HG03095 (cell line): ENCODE measurements around the gene FBLN1.
"Not testable (repeated sequence)": the region's sequence is repeated elsewhere in the genome, so short reads cannot be mapped to it uniquely, and the experiment has no call there.

Source experiments
- ATAC-seq: cut with Tn5 transposase; IDR thresholded peaks from one replicate; pipeline ENCODE4 v1.9.1; 2021; ENCODE audit warnings: moderate library complexity; ENCODE audit not compliant: unreplicated experiment

Gene FBLN1

GRCh38 chr22:45547016-45547345, 44.3 kb downstream of the FBLN1 start:
- no peak for ATAC-seq

DNA sequence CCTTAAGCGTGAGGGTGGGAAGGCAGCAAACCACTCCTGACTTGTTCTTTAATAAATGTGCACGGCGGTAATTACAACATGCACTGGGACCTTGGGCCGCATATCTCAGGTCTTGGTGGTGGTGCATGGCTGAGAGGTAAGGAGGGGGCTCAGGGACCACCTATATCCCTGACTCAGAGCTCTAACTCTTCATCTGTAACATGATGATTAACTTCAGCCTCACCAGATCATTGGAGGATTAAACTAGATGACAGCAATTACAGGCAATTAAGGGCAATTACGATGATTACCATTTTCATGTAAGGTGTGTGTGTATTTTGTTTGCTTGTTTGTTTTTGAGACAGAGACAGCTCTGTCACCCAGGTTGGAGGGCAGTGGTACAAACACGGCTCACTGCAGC, 45.0 kb downstream of the FBLN1 start:
- ATAC-seq: no peak

DNA sequence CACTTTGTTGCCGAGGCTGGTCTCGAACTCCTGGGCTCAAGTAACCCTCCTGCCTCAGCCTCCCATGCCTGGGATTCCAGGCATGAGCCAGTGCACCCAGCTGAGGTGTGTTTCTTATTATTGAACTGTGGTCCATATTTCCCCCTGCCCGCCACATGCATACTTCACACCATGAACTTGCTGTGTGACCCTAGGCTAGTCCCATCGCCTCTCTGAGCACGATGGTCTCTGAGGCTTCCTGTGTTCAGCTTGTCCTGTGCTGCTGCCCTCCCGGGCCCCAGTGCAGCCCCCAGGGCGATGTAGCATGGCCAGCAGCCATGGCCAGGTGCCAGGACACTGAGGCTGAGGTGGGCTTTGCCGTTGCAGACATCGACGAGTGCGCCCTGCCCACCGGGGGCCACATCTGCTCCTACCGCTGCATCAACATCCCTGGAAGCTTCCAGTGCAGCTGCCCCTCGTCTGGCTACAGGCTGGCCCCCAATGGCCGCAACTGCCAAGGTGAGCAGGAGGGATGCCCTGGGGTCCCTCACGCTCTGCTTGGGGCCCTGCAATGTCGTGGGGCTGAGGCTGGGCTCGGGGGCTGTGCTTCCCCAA, 45.7 kb downstream of the FBLN1 start:
- ATAC-seq: no peak

- ATAC-seq: no peak
These were observed 46.5 kb downstream of the FBLN1 start for GRCh38 chr22:45548991-45549761.

DNA sequence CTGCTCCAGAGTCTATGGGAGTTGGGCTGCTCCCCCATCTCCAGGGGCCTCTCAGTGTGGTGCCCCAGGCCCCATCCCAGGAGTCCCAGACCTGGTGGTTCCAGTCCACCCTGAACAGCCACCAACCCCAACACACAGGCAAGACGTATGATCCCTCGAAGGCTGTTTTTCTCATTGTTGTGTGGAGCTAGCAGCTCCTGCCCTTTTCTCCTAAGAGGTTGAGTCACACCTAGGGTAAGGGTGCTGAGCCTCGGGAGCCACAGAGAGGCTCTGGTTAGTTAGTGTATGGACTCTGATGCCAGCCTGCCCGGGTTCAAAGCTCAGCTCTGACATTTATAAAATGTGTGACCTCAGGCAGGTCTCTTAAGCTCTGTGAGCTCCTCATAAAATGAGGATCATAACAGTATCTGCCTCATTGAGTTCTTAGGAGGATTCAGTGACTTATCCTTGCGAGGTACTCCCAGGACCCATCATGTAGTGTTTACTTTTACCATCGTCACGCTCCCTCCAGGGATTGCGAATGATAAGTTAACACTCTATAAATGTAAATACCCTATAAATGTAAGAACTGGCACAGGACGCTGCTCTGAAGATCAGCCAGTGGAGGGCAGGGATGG, 47.2 kb downstream of the FBLN1 start:
- no peak for ATAC-seq

GRCh38 chr22:45550416-45550815, 47.7 kb downstream of the FBLN1 start:
- no peak for ATAC-seq

DNA sequence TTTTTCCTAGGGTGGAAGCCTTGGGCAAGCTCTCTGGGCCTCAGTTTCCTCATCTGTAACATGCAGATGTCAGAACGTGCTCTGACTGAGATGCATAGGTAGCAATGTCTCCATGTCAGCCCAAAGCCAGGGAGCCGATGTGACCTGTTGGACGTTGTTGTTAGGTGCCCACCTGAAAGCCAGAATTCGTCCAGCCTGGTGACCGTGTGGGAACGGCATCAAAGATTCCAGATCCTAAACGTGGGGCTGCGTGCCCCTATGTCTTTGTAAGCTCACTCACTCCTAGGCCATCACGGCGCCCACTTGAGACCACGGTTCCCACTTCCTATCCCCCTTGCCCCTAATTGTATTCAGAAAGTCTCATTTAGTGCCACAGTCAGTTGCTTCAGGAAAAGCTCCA, 48.2 kb downstream of the FBLN1 start:
- no peak for ATAC-seq

DNA sequence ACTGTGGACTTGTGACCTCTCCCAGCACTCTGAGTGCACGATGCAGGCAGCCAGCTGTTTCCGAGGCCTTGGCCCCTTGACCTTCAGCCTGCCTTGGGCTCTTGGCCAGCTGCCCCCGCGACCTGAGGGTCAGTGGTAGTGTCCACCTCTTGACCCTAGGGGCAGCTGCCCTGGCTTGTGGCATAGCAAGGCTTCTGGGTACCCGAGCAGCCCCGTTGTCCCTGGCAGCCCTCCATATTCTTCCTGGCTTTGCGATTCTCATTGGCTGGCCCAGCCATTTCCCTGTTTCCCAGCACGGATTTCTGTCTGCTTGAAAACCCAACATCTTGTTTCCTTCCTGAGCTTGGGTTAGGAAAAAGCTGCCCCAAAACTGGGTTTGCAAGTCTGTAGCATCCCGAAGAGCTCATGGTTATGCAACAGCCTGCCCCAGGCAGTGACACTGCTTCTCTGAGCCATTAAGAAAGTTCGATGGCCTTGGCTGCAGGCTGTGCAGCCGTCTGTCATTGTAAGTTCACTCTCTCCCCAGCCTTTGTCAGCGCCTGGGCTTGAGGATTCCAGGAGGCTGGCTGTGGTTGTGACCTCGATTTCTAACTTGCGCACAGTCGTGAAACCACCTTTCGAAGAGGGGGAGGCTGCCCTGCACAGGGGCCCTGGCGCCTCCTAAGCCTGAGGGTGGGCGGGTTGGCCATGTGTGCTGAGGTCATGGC, 48.8 kb downstream of the FBLN1 start:
- ATAC-seq: no peak

DNA sequence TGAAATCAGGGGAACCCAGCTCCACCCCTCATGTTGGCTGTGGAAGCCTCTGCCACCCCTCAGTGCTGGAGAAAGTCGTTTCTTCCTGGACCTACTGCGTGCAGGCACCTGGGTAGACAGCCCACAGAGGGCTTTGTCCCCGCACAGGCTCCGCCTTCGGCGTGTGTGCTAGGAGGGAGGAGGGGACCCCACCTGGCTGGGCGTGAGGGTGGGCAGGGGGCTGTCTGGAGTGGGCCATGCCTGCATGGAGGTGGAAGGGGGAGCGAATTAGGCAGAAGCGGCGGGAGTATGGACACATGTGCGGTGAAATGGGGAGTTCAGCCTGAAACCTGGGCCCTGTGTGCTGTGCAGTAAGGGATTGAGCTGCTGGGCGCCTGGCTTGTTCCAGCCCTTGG, 49.3 kb downstream of the FBLN1 start:
- no peak for ATAC-seq

- ATAC-seq: no peak
These were observed 50.1 kb downstream of the FBLN1 start for GRCh38 chr22:45552580-45553350.

DNA sequence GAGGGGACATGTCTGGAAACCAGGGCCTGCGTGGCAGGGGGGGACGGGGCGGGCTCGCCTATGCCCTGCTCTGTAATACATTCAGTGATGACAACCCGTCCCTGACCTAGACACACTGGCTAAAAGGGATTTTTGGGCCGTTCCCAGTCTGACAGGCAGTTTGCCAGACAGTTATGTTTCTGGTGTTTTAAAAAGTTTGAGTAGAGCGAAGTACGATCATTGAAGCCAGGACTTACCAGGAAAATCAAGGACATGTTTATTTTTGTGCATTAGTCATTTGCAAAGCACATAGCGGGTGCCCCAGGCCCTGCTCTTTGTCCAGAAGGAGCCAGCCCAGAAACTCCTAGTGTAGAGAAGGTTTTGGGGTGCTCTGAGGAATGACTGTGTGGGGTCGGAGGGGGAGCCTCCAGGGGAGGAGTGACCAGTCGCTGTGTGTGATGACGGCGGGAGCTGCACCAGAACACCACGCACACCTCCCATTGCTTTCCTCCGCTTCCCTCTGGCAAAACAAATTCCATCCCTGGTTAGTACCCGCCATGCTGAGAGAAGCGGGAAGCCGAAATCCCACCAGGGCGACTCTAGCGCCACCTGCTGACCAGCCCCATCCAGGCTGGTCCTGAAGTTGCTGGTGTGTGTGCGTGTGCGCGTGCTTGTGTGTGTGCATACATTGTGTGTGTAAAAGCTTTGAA, 50.8 kb downstream of the FBLN1 start:
- ATAC-seq: no peak

DNA sequence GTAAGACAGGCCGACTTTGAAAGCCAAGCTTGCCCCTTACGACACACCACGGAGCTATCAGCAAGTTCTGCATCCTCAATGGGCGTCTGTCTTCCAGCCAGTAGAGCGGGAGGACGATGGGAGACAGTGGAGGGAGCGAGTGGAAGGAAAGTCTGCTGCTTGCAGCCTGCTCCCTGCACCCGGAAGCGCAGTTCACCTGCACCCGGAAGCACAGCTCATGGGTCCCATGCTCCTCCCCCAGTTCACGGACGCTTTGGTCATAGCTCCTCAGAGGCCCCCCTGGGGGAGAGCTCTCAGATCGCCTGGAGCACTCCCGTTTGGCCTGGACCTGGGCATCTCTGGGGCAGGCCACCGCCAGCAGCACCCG, 51.3 kb downstream of the FBLN1 start:
- no peak for ATAC-seq

- ATAC-seq: no peak
These were observed 52.2 kb downstream of the FBLN1 start for GRCh38 chr22:45554861-45555260.

DNA sequence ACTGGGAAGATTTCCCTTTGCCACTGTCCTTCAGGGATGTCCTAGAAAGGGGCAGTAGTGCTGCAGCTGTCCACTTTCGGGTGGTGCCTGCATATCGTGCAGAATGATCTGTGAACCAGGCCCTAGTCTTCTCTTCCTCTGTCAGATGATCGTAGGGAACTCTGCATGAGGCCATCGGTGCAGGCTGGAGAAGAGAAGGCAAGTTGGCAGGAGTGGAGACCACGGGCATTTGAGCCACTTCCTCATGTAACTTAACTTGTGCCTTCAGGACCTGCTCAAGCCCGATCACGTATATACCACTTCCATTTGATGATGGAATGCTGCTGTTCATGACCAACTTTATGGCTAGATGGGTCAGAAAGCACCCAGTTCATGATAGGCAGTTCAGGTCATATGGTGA, 55.2 kb downstream of the FBLN1 start:
- ATAC-seq: not testable (repeated sequence)

DNA sequence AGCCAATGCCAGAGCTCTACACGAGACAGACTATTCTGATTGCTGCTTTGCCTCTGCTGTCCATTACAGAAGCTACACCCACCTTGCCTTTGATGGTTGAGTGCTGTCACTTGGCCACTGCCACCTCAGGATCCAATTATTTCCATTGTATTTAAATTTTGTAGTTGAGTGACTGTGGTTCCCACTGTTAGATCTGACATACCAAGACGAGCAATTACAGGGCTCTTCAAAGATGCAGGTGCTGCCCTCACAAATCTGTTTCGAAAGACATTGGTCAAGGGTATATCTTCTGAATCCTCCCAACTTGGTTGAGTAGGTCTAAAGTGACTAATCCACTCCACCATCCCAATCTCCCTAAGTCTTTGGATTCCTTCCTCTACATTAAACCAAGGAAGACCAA, 57.4 kb downstream of the FBLN1 start:
- not testable (repeated sequence) for ATAC-seq

GRCh38 chr22:45560761-45561160, 58.1 kb downstream of the FBLN1 start:
- ATAC-seq: not testable (repeated sequence)

- no peak for ATAC-seq
These were observed 59.4 kb downstream of the FBLN1 start for GRCh38 chr22:45562102-45562501.

- no peak for ATAC-seq
These were observed 60.1 kb downstream of the FBLN1 start for GRCh38 chr22:45562537-45563361.

DNA sequence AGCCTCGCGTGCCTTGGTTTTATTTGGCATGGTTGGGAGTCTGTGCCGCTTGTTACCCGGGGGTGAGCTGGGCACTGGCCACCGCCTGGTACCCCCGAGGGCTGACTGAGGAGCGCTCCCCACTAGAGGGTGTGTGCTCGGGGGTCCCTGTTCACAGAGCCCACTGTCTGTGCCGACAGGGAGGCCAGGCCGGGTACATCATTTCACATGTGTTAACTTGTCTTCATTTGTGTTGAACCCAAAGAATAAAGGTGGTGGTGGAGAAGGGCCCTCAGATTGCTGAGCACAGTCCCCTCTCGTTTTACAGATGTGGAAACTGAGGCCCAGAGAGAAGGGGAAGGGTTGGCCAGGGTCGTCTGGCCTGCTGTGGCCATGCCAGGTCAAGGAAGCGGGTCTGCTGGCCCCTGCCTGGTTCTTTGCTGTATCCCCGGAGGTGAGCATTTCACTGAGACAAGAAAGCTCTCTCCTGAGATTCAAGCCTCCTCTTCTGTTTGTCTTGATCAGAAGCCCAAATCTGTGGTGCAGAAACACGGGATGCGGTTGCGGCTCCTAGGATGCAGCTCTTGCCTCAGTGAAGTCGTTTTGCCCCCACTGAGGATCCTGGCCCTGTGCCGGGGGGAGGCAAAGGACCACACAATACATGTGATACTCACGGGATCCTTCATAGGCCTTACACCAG, 60.8 kb downstream of the FBLN1 start:
- no peak for ATAC-seq
